BE2C (cell line): ENCODE data around the gene HDAC5.
A peak's percentile ranks its signal among the peaks of the same experiment; 100 is the strongest.
"Not testable (repeated sequence)": the region's sequence is repeated elsewhere in the genome, so short reads cannot be mapped to it uniquely, and the experiment has no call there.

Experiments
- DNase-seq: peaks from one replicate; pipeline ENCODE4 v3.0.0-alpha.2; 2020
- H3K27me3 ChIP-seq: fragments of 250-450 bp; sonication (Bioruptor Pico); 2 replicates; pipeline ENCODE4 v1.5.1; 2020; ENCODE audit warnings: mild to moderate bottlenecking
- H3K36me3 ChIP-seq: fragments of 250-450 bp; sonication (Bioruptor Pico); 2 replicates; pipeline ENCODE4 v1.5.1; 2020; ENCODE audit warnings: mild to moderate bottlenecking
- H3K4me1 ChIP-seq: fragments of 250-450 bp; sonication (Bioruptor Pico); 2 replicates; pipeline ENCODE4 v1.5.1; 2020
- H3K4me3 ChIP-seq: 2 replicates; pipeline ENCODE4 v1.5.1; 2011; ENCODE audit warnings: low read depth, low read length
- H3K9me3 ChIP-seq: fragments of 250-450 bp; sonication (Bioruptor Pico); 2 replicates; pipeline ENCODE4 v1.5.1; 2020
- CTCF ChIP-seq: IDR thresholded peaks from 2 replicates; pipeline ENCODE4 v1.5.1; 2012; ENCODE audit warnings: mild to moderate bottlenecking, low read depth, low read length

The HDAC5 gene

GRCh38 chr17:44164476-44164875 is 41.0 kb upstream of the HDAC5 start:
- H3K27me3 ChIP-seq: no peaks in the 10 kb centered on the region
- H3K4me1 ChIP-seq: peaks cover under 1% of the 10 kb centered on the region; the same call in 1 of the 2 replicates
- no peak for TF ChIP-seq CTCF

GRCh38 chr17:44159519-44160210 is 36.2 kb upstream of the HDAC5 start:
- TF ChIP-seq CTCF: no peak
- Histone ChIP-seq H3K9me3 (no peaks in the 10 kb centered on the region), H3K27me3 (no peaks in the 10 kb centered on the region), H3K4me3 (no peak overlapping the region), H3K36me3 (peaks cover 13% of the 10 kb centered on the region), H3K4me1 (peaks cover 5% of the 10 kb centered on the region; the same call in 1 of the 2 replicates)
- DNase-seq: peak; percentile 41

More at GRCh38 chr17:44164476-44164875, 41.0 kb upstream of the HDAC5 start:
- Histone ChIP-seq H3K4me3 (no peak overlapping the region), H3K9me3 (no peaks in the 10 kb centered on the region), H3K36me3 (peaks cover 7% of the 10 kb centered on the region)
- DNase-seq: no peak

GRCh38 chr17:44155488-44155887 is 32.0 kb upstream of the HDAC5 start:
- no peak for TF ChIP-seq CTCF
- no peak for DNase-seq
- H3K36me3 ChIP-seq: peaks cover 14% of the 10 kb centered on the region

GRCh38 chr17:44152875-44153274 is 29.4 kb upstream of the HDAC5 start:
- Histone ChIP-seq H3K27me3 (no peaks in the 10 kb centered on the region), H3K9me3 (no peaks in the 10 kb centered on the region), H3K36me3 (peaks cover 21% of the 10 kb centered on the region), H3K4me3 (no peak overlapping the region), H3K4me1 (no peaks in the 10 kb centered on the region)
- TF ChIP-seq CTCF: no peak
- DNase-seq: no peak

More at GRCh38 chr17:44155488-44155887, 32.0 kb upstream of the HDAC5 start:
- H3K9me3 ChIP-seq: no peaks in the 10 kb centered on the region
- peaks cover 5% of the 10 kb centered on the region; the same call in 1 of the 2 replicates for H3K4me1 ChIP-seq
- H3K27me3 ChIP-seq: no peaks in the 10 kb centered on the region
- H3K4me3 ChIP-seq: no peak overlapping the region

GRCh38 chr17:44149750-44150329 is 26.4 kb upstream of the HDAC5 start:
- no peak for TF ChIP-seq CTCF
- no peak for DNase-seq
- no peak overlapping the region for H3K4me3 ChIP-seq
- peaks cover 6% of the 10 kb centered on the region for H3K4me1 ChIP-seq
- H3K36me3 ChIP-seq: peaks cover 21% of the 10 kb centered on the region
- no peaks in the 10 kb centered on the region for H3K27me3 ChIP-seq
- H3K9me3 ChIP-seq: no peaks in the 10 kb centered on the region

GRCh38 chr17:44149066-44149465 is 25.6 kb upstream of the HDAC5 start:
- peaks cover 20% of the 10 kb centered on the region; the same call in 1 of the 2 replicates for H3K36me3 ChIP-seq
- H3K9me3 ChIP-seq, H3K27me3 ChIP-seq, DNase-seq, H3K4me1 ChIP-seq, H3K4me3 ChIP-seq: not testable (repeated sequence)
